HG03442 (cell line): Measurements from ENCODE around the gene SUGP2.
A peak's percentile ranks its signal among the peaks of the same experiment; 100 is the strongest.

Experiments used
- ATAC-seq: cut with Tn5 transposase; IDR thresholded peaks from one replicate; pipeline ENCODE4 v1.9.1; 2021; ENCODE audit warnings: mild to moderate bottlenecking, moderate library complexity; ENCODE audit not compliant: unreplicated experiment

Gene SUGP2

DNA sequence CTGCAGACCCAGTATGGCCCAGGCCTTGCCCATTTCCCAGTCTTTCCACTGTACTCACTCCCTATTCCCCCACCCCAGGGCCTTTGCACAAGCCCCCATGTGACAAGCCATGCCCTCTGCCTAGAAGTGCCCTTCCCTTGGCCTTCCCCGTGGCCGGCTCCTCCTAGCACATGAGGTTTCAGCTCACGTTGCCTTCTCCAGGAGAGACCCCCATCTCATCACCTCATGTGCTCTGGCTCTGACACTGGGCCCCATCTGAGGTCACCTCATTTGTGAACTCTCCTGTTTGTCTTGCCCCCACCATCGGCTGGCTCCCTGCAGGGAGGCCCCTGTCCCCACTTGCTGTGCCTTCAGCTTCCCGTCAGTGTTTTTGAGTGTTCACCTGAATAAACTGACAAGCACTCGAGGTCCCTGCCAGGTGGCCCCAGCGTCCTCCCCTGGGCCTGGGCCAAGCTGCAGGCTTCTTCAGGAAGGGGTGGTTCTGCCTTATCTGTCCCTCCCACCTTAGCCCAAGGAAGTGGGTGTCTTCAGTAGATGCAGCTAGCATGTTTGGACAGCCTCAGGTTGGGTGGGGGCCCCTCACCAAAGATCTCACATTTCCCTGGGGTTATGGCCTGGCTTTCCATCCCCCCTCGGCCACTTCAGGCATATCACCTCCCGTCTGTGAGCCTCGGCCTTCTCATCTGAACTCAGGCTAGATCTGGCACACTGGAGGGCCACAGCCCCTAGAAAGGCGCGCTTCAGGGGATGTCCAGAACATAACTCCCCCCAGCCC, 26.7 kb upstream of the SUGP2 start:
- ATAC-seq, result no peak

DNA sequence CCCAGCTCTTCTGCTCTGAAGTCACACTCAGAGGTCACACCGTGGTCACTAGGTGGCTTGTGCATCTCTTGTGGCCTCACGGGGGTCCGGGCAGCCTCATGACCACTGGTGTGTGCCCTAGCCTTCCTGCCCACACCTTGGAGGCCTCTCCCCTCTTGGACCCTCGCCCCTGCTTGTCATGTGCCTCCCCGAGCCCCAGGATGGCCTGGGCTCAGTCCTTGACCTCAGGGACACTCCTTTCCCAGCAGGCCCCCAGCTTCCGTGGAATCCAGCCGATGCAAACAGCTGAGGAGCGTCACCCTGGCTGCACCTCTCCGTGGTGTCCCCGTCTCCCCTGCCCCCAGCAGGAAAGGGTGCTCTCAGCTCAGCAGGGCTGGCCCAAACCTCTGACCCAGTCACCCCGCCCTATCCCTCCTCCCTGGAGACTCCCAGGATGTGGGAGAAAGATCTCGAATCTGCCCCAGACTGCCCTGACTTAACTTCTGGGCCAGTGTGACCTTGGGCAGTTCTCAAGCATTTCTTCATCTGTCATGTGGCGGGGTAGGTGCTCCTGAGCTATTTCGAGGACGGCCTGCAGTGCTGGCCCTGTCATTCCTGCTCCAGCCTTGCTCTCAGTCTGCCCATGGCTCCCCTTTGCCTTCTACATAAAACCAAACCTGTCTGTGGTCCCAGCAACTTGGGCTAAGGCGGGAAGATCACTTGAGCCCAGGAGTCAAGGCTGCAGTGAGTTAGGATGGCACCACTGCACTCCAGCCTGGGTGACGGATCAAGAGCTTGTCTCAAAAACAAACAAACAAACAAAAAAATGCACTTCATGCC, 25.9 kb upstream of the SUGP2 start:
- ATAC-seq, result no peak

DNA sequence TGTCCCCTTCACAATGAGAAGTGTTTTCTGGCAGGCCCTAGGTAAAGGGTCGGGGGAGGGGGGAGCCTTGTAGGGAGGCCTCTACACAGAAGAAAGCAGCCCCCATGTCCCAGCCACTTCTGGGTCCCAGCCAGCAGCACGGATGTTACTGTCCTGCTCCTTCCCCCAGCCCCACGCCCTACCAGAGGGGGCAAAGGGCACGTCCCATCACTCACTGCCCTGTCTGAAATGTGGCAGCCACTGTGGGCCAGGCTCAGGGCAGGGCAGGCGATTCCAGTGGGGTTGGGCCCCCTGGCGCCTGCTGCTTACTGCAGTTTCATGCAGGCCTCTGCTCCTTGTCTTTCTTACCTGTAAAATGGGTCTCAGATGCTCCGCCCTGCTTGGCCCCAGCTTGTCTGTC, 24.4 kb upstream of the SUGP2 start:
- ATAC-seq, result no peak

DNA sequence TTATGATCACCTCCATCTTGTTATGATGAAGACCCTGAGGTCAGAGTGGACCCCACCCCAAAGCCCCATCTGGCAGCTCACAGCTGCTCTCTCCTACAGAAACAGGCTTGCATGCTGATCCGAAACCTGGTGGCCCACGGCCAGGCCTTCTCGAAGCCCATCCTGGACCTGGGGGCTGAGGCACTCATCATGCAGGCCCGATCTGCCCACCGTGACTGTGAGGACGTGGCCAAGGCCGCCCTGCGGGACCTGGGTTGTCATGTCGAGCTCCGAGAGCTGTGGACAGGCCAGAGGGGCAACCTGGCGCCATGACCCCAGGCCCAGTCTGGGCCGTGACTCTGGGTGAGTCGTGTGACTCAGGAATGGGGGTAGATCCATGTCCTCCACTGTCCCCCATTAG, 24.0 kb upstream of the SUGP2 start:
- ATAC-seq, result no peak

DNA sequence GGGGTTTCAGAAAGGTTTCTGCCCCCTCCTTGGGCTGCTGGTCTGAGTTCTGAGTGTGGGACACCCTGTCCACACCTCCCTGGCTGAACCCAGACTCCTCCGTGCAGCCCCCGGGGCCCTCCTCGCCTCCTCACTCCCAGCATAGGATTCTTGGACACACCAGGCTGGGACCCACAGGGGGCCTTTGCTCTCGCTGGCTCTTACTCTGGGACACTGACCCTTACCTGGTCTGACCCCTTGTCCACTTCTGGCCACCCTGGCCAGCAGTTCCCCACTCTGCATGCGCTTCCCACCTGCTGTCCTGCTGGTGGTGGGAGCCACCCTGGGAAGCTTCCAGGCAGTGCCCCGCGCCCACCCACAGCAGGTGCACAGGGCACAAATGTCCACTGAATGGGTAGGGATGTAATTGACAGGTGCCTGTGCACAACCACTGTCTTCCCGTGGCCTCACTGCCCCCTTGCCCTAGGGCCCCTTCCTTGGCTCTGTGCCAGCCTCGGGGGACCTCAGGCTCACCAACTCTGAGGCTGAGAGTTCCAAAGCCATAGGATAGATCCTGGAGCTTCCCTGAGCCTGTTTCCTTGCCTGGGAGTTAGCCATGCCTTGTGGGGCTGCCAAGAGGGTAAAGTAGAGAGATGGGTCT, 23.4 kb upstream of the SUGP2 start:
- no peak for ATAC-seq

DNA sequence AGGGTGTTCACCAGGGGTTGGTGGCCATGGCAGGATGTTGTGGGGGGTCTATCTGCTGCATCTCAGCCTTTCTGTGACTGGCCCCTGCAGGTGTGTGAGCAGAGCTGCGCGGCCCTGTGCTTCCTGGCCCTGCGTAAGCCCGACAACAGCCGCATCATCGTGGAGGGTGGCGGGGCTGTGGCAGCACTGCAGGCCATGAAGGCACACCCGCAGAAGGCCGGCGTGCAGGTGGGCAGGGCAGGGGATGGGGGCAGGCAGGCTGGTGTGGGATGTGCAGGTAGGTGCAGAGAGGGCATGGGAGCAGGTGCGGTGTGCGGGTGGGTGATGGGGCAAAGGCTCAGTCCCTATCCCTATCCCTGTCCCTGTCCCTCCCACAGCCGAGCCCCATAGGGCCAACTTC, 22.4 kb upstream of the SUGP2 start:
- no peak for ATAC-seq

DNA sequence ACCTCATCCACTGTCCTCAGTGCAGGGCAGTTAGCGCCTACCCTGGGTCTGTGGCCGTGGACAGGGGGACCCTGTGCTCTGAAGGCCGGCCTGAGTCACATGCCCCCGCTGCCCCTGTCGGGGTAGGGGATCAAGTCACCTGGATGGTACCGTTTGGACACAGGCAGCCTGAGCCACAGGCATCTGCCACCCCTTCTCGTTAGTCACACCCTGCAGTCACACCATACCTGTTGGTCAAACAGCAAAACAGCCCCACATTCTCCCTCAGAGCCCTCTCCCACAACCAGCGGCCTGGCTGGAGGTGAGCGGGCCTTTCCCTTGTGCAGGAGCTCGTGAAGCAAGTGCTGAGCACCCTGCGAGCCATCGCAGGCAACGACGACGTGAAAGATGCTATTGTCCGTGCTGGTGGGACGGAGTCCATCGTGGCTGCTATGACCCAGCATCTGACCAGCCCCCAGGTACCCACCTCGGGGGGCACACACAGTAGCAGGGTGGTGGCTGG, 21.7 kb upstream of the SUGP2 start:
- no peak for ATAC-seq

DNA sequence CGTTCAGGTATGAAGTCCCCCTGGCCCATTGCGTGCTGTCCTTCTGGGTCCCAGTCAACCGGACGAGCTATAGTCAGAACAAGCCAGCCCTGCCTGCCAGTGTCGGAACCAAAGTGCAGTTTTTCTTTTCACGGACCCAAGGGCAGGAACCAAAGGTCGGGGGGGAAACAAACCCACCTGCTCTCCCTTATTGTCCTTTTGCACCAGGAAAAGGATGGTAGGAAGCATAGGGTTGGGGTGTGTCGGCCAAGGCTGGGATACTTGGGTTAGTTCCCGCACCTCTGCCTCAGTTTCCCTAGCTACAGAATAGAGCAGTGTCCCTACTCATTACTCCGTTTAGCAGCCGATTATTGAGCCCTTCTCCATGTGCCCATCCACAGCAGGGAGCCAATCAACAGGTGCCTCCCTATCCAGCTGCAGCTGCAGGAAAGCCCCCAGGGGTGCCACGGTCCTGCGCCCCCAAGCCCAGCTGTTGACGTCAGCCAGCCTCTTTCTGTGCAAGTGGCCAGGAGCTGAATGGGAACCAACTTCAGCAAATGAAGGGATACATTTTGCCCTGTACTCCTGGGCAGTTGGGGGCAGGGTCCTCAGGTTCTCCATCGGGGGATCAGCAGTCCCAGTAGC, 21.1 kb upstream of the SUGP2 start:
- ATAC-seq, result no peak

DNA sequence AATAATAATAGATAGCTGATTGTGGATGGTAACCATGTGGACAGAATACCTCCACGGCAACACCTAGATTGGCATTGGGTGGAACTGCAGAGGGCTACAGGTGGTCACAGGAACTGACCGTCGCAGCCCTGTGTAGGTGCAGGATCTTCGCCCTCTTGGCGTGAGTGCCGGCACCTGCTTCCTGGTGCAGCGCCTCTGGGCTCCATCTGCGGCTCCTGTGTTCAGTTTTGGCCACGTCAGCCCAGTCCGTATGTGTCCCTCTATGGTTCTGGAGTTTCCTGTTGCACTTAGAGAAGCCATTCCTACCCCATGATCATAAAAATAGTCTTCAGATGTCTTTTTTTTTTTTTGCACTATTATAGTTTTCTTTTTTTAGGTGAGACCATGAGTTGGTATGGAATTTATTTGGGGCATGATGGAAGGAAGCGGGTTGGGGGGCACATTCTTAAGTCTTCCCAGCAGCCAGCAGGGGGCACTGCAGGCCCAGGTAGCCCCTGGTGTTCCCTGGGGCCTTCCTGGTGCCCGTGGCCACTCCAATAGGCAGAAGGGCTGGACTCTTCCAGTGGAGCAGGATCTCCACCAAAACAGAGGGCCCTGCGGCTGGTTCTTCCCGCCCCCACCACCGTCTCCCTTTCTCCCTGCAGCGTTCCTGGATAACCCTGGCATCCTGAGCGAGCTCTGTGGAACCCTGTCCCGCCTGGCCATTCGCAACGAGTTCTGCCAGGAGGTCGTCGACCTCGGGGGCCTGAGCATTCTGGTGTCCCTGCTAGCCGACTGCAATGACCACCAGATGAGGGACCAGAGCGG, 20.4 kb upstream of the SUGP2 start:
- no peak for ATAC-seq

DNA sequence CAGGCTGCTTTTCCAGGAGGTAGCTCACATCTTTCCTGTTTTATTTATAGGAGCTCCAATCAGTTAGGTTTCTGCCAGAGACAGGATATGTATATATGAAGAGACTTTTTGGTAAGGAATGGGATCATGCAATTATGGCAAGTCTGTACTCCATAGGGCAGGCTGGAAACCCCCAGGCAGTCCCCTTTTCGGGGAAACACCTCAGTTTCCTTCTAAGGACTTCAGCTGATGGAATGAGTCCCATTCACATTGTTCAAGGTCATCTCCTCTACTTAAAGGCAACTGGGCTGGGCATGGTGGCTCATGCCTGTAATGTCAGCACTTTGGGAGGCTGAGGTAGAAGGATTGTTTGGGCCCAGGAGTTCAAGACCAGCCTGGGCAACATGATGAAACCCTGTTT, 19.6 kb upstream of the SUGP2 start:
- no peak for ATAC-seq

DNA sequence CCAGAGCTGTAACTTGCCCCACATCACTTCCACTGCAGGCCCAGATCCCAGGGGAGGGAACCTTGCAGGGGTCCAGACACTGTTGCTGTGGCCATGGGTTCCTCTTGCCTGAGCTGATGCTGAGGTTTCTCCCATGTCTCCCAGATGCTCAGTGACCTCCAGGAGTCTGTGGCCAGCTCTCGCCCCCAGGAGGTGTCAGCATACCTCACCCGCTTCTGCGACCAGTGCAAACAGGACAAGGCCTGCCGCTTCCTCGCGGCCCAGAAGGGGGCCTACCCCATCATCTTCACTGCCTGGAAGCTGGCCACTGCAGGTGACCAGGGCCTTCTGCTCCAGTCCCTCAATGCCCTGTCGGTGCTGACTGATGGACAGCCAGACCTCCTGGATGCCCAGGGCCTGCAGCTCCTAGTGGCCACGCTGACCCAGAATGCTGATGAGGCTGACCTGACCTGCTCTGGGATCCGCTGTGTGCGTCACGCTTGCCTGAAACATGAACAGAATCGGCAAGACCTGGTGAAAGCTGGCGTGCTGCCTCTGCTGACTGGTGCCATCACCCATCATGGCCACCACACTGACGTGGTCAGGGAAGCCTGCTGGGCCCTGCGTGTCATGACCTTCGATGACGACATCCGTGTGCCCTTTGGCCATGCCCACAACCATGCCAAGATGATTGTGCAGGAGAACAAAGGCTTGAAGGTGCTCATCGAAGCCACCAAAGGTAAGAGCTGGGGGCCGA, 18.3 kb upstream of the SUGP2 start:
- ATAC-seq, result no peak

DNA sequence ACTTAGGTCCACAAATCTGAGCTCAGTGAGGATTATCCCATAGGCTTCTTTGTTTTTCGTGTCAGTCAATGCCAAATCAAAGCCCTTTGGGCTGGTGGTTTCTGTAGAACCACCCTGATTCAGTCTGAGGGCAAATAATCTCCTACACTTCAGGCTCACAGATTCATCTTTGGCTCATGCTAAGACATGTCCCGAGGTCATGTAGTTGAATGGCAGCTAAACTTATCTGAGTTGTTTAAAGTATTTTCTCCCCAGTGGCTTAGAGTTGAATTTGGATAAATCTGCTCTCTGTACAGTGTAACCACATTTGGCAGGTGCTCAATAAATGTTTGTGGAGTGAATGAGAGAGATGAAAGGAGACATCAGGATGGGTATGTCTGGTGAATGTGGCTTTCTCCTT, 17.4 kb upstream of the SUGP2 start:
- ATAC-seq, result no peak

DNA sequence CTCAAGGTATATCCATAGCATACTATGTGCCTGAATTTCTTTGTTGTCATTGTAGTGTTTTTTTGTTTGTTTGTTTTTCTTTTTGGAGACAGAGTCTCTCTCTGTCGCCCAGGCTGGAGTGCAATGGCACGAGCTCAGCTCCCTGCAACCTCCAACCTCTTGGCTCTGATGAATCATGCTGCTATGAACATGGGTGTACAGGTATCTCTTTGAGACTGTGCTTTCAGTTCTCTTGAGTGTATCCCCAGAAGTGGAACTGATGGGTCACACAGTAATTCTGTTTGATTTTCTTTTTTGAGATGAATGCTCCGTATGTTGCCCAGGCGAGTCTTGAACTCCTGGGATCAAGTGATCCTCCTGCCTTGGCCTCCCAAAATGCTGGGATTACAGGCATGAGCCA, 16.8 kb upstream of the SUGP2 start:
- ATAC-seq, result no peak

DNA sequence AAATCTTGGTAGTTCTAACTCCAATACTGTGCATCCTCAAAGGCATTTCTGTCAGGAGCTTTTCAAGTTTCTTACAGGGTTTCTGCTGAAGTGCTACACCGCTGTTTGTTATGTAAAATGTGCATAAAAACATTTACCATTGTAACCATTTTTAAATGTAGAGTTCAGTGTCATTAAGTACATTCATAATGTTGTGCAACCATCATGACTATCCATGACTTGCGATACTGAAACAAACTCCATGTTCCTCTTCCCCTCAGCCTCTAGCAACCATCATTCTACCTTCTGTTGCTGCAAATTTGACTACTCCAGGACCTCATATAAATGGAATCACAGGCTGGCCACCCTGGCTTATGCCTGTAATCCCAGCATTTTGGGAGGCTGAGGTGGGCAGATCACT, 16.1 kb upstream of the SUGP2 start:
- no peak for ATAC-seq

DNA sequence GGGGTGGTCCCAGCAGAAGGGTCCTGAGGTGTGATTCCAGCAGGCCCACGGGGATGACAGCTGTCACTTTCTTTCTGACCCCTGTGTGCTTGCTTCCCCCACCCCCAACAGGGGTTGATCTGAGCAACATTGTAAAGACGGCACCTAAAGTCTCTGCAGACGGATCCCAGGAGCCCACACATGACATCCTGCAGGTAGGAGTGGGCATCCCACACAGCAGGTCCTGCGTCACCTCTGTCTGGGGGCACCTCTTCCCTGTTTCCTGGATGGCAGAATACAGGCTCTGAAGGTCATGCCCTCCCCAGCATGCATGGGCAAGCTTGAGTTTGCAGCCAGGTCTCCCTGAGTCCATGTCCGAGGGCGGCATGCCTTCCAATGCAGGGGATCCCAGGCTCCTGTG, 10.6 kb upstream of the SUGP2 start:
- ATAC-seq, result no peak

DNA sequence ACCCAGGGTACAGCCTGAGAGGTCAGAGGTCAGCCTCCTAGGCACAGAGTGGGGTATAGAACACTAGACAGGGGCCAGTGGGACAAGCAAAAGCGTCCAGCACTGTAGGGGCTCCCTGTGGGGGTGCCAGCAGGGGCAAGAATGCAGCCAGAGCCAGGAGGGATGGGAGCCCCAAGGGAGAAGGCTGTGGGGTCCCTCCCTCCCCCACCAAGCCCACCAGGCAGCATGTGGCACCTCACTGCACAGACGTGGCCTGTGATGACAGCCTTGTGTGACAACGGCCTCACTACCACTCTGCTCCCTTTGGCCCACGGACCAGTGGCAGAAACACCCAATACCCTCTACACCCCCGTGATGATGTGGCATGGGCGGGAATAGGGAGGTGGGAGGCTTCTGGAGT, 10.2 kb upstream of the SUGP2 start:
- ATAC-seq, result no peak

DNA sequence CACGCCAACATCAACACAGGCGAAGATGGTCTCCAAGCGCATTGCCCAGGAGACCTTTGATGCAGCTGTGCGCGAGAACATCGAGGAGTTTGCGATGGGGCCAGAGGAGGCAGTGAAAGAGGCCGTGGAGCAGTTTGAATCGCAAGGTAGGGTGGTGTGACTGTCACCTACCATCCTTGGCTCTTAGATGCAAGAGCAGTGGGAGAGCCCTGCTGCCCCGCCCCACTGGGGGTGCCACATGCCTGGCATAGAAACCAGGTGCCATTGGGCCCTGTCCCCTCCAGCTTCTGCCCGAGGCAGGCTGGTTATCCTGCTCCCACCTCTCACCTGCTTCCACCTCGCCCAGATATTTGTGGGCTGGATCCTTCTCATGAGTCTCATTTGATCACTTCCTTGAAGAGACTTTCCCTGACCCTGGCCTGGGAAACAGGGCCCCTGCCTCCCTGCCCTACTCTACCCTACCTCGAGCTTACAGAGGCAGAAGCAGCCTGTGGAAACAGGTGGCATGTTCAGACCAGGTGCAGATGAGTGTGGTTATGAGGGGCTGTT, 9.5 kb upstream of the SUGP2 start:
- ATAC-seq, result no peak

DNA sequence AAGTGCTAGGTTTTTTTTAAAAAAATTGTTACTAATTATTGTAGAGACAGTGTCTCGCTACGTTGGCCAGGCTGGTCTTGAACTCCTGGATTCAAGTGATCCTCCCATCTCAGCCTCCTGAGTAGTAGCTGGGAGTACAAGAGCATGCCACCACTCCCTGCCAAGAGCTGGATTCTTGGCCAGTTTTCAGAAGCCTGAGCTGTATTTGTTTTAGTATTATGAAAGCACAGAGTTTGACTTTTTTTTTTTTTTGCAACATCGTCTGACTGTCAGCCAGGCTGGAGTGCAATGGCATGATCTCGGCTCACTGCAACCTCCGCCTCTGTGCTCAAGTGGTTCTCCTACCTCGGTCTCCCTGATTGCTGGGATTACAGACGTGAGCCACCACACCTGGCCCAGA, 7.1 kb upstream of the SUGP2 start:
- ATAC-seq, result no peak

DNA sequence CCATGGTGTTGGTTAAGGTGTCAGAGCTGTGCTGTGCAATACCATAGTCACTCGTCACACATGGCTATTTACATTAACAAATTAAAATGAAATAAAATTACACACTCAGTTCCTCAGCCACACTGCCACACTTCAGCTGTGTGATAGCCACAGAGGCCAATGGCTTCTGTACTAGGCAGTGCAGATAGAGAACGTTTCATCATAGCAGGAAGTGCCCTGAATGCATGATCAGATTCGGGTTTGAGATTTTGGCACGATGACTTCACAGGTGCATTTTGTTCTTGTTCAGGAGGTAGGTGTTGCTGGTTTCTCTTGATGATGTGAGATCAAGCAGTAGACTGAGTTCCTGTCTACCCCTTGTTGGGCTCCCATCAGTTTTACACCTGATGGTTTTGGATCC, 6.6 kb upstream of the SUGP2 start:
- ATAC-seq, result no peak

DNA sequence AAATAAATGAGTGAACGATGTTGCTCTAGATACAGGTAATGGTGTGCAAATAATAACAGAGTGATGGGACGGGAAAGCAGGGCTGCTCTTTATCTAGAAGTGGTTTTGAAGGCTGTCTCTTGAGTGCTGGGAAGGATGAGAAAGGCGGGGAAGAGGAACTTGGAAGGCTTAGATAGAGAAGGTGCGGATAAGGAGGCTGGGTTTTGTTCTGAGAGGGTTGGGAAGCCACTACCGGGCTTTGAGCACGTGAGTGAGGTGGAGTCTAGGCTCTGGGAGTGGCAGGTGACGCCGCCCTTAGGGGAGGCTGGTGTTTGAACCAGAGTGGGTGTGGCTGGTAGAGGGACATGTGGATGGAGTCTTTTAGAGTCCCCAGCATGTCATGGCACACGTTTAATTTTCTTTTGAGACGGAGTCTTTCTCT, 897 bp upstream of the SUGP2 start:
- peak; percentile 36 for ATAC-seq
